ENCODE results near the gene DUSP2.

The DUSP2 gene

DNA sequence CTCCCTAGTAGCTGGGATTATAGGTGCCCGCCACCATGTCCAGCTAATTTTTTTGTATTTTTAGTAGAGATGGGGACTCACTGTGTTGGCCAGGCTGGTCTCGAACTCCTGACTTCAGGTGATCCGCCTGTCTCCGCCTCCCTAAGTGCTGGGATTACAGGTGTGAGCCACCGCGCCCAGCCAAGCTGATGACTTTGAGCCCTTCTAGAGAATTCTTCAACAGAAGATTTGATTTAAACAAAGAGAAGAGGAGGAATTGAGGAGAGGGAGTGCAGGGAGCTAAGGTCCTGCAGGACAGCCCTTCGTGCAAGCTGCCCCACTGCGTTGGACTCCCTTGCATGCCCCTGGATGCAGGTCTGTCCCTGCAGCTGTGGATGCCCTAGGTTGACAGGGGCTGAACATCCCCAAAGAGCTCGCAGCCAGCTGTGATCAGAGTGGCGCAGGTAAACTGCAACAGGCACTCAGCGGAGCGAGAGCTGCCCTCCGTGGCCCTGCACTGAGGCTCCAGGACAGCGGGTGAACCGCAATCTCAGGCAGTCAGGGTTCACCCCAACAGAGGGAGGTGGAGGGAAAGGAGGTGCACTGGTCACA is 42.5 kb downstream of the DUSP2 start:
- DNase-seq (ENCODE audit: low spot score): no peak

DNA sequence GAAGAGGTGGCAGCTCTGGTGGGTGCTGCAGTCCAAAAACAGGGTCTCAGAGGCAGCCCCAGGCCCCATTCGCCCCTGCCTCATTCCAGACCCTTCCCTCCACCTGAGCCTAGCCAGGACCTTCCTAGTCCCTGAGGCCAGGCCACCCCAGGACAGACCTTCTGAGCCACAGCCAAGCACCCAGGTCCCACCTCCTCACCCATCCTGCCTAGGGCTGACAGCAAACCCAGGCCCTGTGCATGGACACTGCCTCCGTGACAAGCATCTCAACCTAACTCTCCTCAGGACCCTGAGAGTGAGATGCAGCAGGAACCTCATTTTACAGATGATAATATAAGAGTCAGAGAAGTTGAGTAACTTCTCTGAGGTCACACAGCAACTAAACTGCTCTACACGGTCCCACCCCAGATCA is 44.3 kb downstream of the DUSP2 start:
- no peak for DNase-seq (ENCODE audit: low spot score)

DNA sequence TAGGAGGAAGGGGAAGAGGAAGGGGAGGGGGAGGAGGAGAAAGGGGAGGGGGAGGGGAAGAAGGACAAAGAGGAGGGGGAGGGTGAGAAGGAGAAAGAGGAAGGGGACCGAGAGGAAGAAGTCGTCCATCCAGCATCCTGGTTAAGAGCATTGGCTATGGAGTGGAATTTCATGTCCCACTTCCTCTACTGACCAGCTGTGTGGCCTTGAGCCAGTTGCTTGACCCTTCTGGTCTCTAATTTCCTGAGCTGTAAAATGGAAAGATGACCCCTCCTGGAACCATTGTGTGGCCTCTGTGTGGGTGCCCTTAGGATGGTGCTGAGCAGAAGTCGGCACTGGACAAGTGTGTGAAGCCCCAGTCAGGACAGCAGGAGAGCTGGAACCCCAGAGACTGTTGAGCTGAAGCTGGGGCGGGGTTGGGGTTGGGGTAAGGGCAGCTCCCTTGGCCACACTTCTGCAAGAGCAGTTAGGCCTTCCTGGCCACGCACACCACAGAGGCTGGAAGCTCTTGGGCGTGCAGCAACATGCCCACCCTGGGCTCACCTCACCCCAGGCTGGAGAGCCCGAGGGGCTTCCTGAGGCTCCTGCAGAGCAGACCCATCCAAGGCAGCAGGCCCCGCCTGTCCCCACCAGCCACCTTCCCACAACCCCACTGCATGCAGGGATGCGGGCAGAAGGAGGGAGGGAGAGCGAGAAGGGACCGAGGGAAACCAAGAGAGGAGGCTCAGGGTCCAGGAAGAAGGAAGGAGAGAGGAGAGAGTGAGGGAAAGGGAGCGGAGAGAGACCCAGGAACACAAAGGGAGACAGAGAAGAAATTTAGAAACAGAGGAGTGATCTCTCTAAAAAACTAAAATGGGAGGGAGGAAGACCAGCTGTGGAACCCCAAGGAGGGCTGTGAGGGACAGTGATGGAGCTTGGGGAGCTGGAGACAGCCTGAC is 45.1 kb downstream of the DUSP2 start:
- DNase-seq (ENCODE audit: low spot score): no peak

DNA sequence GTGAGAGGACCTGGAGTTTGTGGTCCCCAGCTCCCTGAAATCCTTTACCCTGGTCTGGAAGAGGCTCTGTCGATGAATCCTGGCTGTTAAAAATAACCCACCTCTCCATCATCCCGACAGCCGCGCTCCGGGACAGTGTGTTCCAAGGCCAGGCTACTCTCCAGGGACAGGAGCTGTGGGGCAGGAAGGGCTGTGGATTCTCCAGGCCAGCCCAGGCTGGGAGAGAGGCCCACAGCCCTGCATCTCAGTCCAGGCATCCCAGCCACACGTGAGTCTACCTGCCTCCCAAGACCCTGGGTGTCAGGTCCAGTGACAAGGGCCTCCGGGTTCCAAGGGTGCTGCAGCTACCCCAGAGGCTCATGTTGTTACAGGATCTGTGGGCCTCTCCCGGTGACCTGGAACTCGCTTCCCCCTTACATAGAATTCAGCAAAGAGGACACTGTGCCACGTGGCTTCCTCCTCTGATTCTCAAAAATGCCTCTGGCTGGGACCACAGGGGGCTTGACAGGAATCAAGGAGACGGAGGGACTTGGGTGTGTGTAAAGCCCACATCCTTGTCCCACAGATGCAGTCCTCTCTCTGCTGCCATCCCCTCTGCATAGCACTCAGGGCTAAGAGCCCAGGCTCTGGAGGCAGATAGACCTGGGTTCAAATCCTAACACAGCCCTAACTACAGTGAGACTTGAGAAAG is 46.2 kb downstream of the DUSP2 start:
- DNase-seq (ENCODE audit: low spot score): no peak

DNA sequence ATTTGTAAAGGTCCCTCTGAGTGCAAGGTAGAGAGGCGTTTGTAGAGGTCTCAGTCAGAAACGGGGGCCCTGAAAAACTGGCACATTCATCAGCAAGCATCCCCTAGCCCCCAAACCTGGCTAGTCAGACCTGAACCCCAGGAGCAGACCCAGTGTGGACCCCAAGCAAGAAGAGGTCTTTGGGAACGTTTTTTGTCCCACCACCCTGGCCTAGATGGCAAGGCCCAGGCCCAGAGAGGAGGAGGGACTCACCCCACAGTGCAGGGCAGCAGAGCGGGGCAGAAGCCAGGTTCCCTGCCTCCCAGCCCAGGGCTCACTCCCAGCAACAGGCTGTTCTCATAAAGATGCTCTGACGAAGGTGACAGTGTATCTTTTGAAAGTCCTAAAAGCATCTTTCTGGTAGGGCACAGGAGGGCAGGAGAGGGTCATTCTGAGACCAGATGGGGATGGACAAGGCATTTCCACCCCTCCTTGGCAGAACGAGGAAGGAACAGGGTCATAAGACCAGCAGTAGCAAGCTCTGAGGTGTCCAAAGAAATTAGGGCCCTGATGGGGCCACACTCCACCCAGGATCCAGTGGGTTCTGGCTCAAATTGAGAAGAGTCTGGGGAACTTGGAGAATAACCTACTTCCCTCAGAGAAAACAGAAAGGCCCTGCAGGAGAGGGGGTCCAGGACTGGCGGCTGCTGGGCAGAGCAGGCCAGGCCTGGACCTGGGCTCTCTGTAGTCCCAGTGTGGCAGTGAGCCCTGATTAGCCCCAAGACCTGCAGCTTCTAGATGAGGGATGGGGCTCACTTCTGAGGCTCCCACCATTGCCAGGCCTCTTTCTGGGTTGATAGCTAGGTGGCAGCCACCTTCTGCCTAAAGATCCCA is 47.1 kb downstream of the DUSP2 start:
- DNase-seq (ENCODE audit: low spot score): no peak

DNA sequence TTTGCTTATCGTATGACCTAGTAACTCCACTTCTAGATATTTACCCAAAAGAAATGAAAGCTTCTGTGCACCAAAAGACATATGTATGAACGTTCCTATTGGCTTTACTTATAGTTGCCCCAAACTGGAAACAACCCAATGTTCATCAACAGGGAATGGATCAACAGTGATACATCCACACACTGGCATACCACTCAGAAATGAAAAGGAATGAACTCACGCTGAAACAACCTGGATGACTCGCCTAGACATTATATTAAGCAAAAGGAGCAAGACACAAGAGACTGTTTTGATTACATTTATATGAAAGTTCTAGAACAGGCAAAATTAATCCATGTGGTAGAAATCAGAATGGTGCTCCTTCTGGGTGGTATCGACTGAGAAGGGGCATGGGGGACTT is 47.8 kb downstream of the DUSP2 start:
- no peak for DNase-seq (ENCODE audit: low spot score)

DNA sequence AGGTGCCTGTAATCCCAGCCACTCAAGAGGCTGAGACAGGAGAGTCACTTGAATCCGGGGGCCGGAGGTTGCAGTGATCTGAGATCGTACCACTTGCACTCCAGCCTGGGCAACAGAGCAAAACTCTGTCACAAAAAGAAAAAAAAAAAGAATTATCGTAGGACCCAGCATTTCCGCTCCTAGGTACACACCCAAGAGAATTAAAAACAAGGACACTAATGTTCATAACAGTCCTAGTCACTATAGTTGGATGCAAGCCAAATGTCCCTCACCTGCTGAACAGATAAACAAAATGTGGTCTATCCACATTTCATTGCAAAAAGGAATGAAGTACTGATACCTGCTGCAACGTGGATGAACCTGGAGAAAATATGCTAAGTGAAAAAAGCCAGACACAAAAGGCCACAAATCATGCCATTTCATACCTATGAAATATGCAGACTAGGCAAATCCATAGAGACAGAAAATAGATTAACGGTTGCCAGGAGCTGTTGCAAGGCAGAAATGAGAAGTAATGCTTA is 50.1 kb downstream of the DUSP2 start:
- no peak for DNase-seq (ENCODE audit: low spot score)

DNA sequence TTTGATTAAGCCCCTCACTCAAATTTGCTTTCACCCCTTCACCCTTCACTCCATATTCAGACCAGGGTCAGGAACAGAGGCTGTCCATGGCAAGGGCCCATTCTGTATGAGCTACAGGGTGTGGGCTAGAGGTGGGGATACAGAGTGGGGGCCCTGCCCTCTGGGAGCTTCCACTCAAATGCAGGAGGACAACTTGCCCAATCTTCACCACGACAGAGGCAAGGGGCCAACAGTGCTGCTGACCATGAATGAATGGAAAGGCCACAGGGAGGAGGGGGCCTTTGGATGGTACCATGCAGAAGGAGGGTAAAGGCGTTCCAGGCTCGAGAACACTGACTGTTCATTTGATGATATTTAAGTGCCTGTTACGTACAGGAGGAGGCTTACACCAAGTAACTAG is 51.7 kb downstream of the DUSP2 start:
- no peak for DNase-seq (ENCODE audit: low spot score)

Measured in AG08395 (cell line).